KMS-11 (cell line): Measurements from ENCODE around the gene SSH3.

Source experiments
- H2AFZ ChIP-seq: fragments of 200-600 bp; sonication (generic); 2 replicates; pipeline ENCODE4 v1.6.1; 2016; ENCODE audit warnings: antibody characterized with exemption, mixed run types, low read depth
- H3K27ac ChIP-seq: fragments of 200-600 bp; sonication (generic); 2 replicates; pipeline ENCODE4 v1.6.1; 2016; ENCODE audit warnings: mild to moderate bottlenecking, mixed run types
- H3K27me3 ChIP-seq: fragments of 200-600 bp; sonication (generic); 2 replicates; pipeline ENCODE4 v1.6.1; 2017; ENCODE audit warnings: mild to moderate bottlenecking, low read depth, mixed run types, moderate library complexity; ENCODE audit not compliant: insufficient read depth
- H3K36me3 ChIP-seq: fragments of 200-600 bp; sonication (generic); 2 replicates; pipeline ENCODE4 v1.6.1; 2017; ENCODE audit warnings: mild to moderate bottlenecking, mixed run types; ENCODE audit not compliant: insufficient read depth
- H3K4me1 ChIP-seq: fragments of 200-600 bp; sonication (generic); 2 replicates; pipeline ENCODE4 v1.6.1; 2016; ENCODE audit warnings: mild to moderate bottlenecking, low read depth, mixed run types; ENCODE audit not compliant: poor library complexity, severe bottlenecking
- H3K4me2 ChIP-seq: fragments of 200-600 bp; sonication (generic); 2 replicates; pipeline ENCODE4 v1.7.0; 2016; ENCODE audit warnings: mild to moderate bottlenecking, mixed run types
- H3K4me3 ChIP-seq: fragments of 200-600 bp; sonication (generic); IDR thresholded peaks from 2 replicates; pipeline ENCODE4 v1.6.1; 2017; ENCODE audit warnings: low read depth, low read length, mixed read lengths; ENCODE audit not compliant: insufficient read depth
- H3K79me2 ChIP-seq: fragments of 200-600 bp; sonication (generic); 2 replicates; pipeline ENCODE4 v1.6.1; 2016; ENCODE audit warnings: low read depth, mixed run types; ENCODE audit not compliant: insufficient read depth
- H3K9ac ChIP-seq: fragments of 200-600 bp; sonication (generic); 2 replicates; pipeline ENCODE4 v1.6.1; 2016; ENCODE audit warnings: mild to moderate bottlenecking, mixed run types
- H4K20me1 ChIP-seq: fragments of 200-600 bp; sonication (generic); 2 replicates; pipeline ENCODE4 v1.6.1; 2016; ENCODE audit warnings: mild to moderate bottlenecking, mixed run types; ENCODE audit not compliant: insufficient read depth
- TF ChIP-seq, protein P1 (sequence below): fragments of 200-600 bp; sonication (generic); conservative IDR thresholded peaks from 2 replicates; pipeline ENCODE4 v1.6.1; 2017; ENCODE audit warnings: low read depth, mild to moderate bottlenecking, antibody characterized with exemption, low read length, moderate library complexity, mixed read lengths

The SSH3 gene

GRCh38 chr11:67310246-67311050 is 7.1 kb downstream of the SSH3 start:
- H3K9ac ChIP-seq = no peak overlapping the region
- H3K27ac ChIP-seq = no peak overlapping the region
- H3K27me3 ChIP-seq = no peaks in the 10 kb centered on the region
- TF ChIP-seq, protein P1, sequence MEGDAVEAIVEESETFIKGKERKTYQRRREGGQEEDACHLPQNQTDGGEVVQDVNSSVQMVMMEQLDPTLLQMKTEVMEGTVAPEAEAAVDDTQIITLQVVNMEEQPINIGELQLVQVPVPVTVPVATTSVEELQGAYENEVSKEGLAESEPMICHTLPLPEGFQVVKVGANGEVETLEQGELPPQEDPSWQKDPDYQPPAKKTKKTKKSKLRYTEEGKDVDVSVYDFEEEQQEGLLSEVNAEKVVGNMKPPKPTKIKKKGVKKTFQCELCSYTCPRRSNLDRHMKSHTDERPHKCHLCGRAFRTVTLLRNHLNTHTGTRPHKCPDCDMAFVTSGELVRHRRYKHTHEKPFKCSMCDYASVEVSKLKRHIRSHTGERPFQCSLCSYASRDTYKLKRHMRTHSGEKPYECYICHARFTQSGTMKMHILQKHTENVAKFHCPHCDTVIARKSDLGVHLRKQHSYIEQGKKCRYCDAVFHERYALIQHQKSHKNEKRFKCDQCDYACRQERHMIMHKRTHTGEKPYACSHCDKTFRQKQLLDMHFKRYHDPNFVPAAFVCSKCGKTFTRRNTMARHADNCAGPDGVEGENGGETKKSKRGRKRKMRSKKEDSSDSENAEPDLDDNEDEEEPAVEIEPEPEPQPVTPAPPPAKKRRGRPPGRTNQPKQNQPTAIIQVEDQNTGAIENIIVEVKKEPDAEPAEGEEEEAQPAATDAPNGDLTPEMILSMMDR = no peak
- H3K36me3 ChIP-seq = no peaks in the 10 kb centered on the region
- no peaks in the 10 kb centered on the region for H3K79me2 ChIP-seq
- H3K4me1 ChIP-seq = no peaks in the 10 kb centered on the region
- no peak overlapping the region for H2AFZ ChIP-seq
- no peaks in the 10 kb centered on the region for H4K20me1 ChIP-seq
- H3K4me2 ChIP-seq = no peak overlapping the region
- no peak overlapping the region for H3K4me3 ChIP-seq

GRCh38 chr11:67311051-67311555 is 7.8 kb downstream of the SSH3 start:
- no peak overlapping the region for H3K27ac ChIP-seq
- no peak overlapping the region for H3K4me3 ChIP-seq
- H3K27me3 ChIP-seq = no peaks in the 10 kb centered on the region
- TF ChIP-seq, protein P1 = no peak
- H3K4me2 ChIP-seq = no peak overlapping the region
- H3K9ac ChIP-seq = no peak overlapping the region
- no peaks in the 10 kb centered on the region for H3K79me2 ChIP-seq
- no peak overlapping the region for H2AFZ ChIP-seq
- H4K20me1 ChIP-seq = no peaks in the 10 kb centered on the region
- H3K36me3 ChIP-seq = no peaks in the 10 kb centered on the region
- H3K4me1 ChIP-seq = peaks cover under 1% of the 10 kb centered on the region

- Histone ChIP-seq H3K4me1 (peaks cover 4% of the 10 kb centered on the region), H4K20me1 (no peaks in the 10 kb centered on the region), H3K79me2 (no peaks in the 10 kb centered on the region), H3K9ac (no peak overlapping the region), H2AFZ (no peak overlapping the region), H3K4me3 (no peak overlapping the region), H3K27ac (no peak overlapping the region), H3K4me2 (no peak overlapping the region), H3K36me3 (no peaks in the 10 kb centered on the region), H3K27me3 (no peaks in the 10 kb centered on the region)
- TF ChIP-seq, protein P1 = no peak
Measured at GRCh38 chr11:67311556-67312082, 8.3 kb downstream of the SSH3 start.

GRCh38 chr11:67312187-67313021 is 9.1 kb downstream of the SSH3 start:
- Histone ChIP-seq H3K27me3 (no peaks in the 10 kb centered on the region), H4K20me1 (no peaks in the 10 kb centered on the region), H3K27ac (no peak overlapping the region), H3K4me1 (peaks cover 4% of the 10 kb centered on the region), H3K36me3 (no peaks in the 10 kb centered on the region), H3K79me2 (no peaks in the 10 kb centered on the region), H3K4me2 (no peak overlapping the region), H3K9ac (no peak overlapping the region), H2AFZ (no peak overlapping the region), H3K4me3 (no peak overlapping the region)
- TF ChIP-seq, protein P1 = no peak
